NCI-H2227 (cell line): ENCODE measurements around the gene FIGNL2.

Source experiments
- DNase-seq: peaks from one replicate; lab custom pipeline; 2025; ENCODE audit not compliant: unreplicated experiment; lab: John Stamatoyannopoulos, UW

FIGNL2 gene

GRCh38 chr12:51862947-51863346, 14.4 kb upstream of the FIGNL2 start:
- DNase-seq = no peak

DNA sequence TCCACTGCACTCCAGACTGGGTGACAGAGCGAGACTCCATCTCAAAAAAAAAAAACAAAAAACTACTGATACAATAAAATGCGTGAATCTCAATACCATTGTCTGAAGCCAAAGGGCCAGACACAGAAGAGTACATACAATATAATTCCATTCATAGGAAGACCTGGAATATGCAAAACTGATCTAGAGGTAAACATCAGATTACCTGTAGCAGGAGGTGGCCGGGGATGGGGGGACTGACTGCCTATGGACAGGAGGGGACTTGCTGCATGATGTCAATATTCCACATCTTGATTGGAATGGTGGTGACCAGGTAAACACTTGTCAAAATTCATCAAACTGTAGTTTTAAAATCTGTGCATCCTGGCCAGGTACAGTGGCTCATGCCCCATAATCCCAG, 12.5 kb upstream of the FIGNL2 start:
- DNase-seq = no peak

DNA sequence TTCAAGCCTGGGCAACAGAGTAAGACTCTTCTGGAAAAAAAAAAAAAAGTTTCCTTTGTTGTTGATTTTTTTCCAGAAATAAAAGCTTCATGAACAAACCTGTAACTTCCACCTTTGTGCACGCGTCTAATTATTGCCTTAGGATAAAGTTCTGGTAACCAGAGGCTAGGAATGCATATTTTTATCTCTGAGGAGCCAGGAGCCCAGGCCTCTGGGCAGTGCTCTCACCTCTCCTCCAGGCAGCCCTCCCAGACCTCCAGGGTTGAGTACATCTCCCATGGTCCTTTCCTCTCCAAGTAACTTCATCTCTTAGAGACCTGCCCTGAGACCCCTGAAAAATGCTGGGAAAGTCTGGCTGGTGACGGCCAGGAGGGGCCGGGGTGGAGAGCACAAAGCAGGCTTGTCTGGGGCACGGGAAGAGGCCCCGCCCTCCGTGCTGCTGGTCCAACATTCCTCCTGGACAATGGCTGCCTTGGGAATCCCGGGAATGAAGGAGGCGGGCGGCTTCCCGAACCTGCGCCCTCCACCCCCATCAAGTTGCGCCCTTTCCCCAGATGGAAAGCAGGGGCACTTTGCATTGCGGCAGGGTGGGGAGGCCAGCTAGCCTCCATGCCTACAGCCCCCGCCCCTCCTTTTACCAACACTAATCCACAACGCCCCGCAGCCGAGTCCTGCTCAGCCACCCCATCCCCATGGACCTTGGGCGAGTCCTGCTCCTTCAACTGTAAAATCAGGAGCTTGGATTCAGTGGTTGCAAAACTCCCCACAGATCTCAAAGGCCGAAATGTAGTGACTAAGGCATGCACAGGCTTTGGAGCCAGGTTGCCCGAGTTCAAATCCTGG, 7.3 kb upstream of the FIGNL2 start:
- DNase-seq = no peak

DNA sequence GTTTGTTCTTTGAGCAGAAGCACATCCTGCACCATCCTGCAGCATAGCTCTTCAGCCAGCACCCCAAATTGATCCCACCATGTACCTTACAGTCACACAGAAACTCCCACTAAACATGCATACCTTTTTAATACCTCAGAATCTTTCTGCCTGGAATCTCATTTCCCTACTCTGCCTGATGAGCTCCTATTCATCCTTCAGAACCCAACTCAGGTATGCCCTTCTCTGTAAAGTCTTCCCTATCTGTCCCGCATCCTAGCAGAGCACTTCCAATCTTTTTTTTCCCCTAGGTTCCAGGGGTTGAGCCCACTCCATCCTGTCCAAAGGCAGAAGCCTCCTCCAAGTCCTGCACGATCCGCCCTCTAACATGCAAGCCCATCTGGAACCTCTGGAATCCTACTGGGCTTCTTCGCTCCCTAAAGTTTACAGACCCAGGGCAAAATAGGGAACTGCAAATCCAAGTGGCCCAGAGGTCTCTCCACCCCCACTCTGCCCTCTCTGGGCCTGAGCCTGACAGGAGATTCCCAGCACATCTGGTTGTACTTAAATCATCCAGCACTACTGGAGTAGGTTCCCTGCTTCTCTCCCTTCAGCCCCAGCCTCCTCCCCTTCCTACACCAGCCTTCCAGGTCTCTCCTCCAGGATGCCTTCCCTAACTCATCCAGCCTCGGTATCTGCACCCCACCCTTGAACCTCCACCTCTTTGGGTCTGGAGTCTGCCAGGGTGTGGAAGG, 4.1 kb upstream of the FIGNL2 start:
- DNase-seq = no peak

- no peak for DNase-seq
Observed at GRCh38 chr12:51851413-51852124, 3.1 kb upstream of the FIGNL2 start.

DNA sequence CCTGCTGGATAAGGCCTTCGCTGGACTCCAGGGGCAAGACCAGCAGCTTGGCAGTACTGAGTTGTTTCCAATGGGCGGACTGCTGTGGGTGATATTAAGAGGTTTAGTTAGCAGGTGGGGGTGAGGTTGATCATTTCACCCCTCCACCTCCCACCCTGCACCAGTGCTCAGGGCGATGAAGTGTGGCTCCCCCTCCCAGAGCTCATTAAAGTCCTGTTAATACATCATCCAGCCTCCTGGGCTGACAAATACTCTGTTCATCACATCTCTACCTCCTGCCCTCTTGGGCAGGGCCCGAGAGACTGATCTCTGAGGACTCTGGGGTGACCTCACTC, 2.4 kb upstream of the FIGNL2 start:
- no peak for DNase-seq

DNA sequence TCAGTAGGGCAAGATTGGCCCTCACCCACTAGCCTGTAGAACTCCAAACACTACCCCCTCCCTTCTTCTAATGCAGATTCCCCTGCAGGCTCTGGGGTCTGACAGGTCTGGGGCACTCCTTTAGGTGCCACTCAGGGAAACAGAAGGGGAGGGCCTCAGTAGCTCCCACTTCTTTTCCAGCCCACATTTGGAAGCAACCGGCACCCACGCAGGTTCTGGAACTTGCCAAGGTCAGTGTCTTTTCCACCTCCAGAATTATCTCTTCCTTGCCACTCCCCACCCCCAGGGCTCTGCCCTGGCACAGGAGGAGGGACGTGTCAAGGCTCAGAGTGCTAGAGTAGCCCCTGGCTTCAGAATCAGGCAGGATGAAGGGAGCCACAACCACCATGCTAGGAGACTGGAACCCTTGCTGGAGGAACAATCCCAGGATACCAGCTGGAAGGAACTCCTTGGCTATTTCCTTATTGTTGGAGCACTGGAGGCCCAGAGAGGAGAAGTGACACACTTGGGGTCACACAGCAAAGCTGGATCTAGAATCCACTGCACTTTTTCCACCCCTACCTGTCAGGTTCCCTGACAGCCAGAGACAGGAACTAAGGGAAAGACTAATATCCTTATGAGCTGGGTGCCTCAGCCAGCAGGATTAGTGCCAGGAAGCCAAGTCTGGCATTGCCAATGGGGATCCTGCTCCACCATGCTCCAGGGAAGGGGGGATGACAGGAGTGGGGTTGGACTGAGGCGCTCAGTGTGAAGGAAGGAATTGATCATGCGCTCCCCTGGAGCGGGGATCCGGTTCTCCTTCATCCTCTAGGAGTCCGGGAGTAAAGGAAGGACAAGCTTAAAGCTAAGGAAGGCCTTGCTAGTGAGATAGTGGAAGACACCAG, 1.8 kb upstream of the FIGNL2 start:
- no peak for DNase-seq

GRCh38 chr12:51848841-51849735, 570 bp upstream of the FIGNL2 start:
- DNase-seq = no peak

DNA sequence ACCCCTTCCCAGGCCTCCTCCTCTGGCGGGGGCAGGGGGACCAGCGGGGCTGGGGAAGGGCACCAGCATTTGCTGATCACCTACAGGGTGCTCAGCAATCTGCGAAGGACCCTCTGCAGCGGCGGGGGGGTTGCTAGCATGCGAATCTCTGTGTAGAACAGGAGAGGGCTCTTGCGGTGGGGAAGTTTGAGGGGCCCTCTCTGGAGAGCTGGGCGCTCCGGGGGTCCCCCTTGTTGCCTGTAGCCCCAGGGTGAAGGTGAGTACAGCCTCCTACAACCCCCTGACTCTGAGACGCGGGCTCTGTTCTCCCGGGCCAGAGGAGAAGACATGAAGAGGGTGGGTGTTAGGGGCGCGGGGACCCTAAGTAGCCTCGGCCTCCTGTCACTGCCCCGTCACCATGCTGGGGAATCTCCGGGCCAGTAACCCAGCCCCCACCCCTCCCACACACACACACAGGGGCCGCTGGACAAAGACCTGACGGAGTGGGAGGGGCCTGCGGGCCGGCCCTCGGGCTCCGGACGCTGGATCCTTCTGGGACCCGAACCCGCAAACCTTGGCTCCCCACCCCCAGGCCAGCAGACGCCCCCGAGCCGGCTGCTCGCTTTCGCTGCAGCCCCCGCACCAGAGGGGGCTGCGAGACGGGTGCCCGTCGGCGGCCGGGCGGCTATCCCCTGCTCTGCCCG, 734 bp downstream of the FIGNL2 start:
- no peak for DNase-seq

DNA sequence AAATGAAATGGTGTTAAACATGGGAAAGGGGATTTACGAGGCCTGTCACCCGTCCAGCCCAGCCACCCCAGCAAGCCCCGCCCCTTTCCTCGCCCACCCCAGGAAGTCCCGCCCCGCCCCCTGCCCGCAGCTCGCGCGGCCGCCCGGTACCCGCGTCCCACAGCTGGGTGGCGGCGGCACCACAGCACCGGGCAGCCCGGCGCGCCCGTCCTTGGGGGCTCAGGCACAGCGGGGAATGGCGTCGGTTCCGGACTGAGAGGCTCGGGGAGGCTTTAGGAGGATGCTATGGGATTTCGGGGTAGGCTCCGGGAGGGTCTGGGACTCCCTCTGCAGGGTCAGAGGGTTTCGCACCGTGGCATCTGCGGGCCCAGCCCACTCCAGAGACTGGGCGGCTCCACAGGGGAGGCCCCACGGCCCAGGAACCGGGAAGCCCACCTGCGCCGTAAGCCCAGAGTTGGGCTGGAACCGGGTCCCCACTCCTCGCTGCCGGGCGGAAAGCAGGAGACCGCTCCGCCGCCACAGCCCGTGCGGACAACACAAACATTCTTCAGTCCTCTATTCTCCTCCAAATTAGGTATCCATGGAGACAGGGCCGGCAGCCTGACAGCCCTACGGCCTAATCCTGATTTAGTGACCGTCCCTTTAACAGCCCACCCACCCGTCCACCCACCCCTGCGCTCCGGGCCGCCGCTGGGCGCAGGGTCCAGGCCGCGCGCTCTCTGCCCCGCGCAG, 1.4 kb downstream of the FIGNL2 start:
- DNase-seq = no peak

- DNase-seq = no peak
Observed at GRCh38 chr12:51846271-51846691, 2.2 kb downstream of the FIGNL2 start.

DNA sequence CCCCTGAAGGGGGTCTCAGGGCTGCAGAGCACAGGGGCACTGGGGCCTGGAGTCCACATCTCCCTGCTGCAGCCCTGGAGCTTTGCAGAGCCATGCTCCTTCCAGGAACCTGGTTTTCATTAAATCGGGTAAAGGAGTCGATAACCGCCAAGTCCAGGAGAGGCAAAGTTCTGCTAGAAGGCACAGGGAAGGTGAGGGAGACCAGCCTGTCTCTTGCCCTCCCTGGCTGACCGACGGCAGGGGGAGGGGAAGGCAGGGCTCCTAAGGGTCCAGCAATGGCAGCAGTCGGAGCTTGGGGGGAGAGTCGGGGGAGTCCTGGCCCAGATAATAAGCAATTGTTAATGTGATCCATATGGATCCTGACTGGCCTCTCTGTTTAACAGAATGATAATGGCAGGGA, 3.0 kb downstream of the FIGNL2 start:
- no peak for DNase-seq

DNA sequence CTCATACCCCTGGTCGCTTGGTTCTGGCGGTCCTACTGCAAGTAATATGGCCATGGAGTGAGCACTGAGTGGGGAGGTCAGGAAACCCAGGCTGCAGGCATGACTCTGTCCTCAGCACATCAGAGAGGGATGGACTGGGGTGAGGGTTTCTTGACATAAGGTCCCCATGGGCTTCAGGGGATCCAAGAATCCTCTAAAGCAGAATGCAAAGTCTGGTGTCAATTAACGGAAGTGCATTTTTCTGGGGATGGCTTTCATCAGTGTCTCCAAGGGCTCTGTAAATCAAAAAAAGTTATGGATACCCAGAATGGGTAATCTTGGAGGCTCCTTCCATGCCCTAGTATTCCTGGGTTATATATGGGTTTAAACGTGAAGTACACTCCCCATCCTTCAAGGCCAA, 3.7 kb downstream of the FIGNL2 start:
- DNase-seq = no peak

DNA sequence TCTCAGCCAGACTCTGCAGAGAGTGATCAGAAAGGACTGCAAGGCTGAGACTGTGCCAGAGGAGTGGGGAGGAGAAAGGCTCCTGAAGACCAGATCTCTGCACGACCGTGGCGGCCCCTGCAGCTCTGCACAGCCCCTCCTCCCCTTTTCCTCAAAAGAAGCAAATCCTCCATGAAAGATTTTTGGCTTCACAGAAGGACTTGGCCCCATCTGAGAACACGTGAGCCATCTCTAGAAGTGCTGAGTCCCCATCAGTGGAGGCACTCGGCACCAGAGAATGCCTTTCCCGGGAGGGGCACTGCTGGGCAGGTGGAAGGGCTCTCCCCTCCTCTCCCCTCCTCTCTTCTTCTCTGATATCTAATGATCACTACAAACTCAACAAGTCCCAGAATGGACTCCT, 6.8 kb downstream of the FIGNL2 start:
- DNase-seq = no peak

GRCh38 chr12:51840966-51841365, 7.6 kb downstream of the FIGNL2 start:
- no peak for DNase-seq

DNA sequence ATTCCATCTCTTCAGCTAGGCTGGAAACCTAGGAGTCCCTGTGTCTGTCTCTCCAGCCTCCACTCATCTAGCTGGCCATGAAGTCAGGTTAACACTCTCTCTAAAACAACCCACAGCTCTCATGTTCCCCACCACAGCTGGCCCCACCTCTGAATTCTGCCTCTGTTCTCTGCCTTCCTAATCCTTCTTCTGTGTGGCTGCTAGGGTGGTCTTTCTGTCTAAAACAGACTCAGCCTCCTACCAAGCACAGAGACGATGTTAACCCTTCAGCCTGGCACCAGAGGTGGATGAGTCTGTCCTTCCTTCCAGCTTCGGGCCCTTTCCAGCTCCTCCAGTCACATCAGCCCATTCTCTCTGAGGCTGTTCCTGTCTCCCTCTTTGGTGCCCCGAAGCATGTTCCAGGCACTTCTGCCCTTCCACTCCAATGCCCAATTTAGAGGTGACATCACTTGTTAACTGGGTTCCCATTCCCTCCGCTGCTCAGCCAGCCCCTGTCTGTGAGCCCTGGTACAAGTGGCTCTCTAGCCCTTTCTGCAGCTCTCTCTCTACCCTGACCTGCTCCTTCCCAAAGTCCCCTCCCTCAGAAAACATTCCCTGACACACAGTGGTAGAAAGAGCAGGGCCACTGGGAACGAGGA, 9.1 kb downstream of the FIGNL2 start:
- DNase-seq = no peak

DNA sequence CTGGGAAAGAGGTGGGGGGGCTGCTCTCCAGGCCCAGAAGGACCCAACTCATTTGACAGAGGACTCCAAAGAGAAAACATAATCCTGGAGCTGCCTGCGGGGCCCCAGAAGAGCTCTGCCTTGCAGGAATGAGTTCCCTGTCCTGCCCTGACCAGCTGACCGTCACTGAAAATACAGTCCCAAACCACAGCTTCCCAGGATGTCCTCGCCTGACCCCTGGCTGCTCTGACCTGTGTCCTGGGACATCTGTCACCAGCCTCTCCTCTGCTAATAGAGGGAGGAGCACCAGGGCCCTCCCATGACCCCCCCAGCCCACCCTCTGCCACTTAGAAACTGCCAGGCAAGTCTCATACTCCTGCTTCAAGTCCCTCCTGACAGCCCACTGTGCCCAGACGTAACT, 9.8 kb downstream of the FIGNL2 start:
- no peak for DNase-seq

DNA sequence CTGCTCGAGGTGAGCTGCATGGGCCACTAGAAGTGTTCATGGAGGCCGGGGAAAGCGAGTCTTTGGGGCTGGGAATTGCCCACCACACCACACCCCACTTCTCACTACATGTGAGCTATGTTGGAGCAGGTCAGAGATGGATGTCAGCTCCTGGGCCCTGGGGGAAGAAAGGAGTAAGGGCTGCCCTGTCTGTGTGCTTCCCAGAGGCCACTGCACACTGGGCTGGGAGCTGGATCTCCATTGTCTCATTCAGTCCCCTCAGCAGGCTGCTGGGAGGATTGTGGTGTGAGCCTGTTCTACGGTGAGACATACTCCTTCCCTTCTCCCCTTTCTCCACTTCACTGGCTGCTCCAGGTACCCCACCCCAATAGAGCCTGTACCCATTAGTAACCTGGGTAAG, 10.5 kb downstream of the FIGNL2 start:
- no peak for DNase-seq
